Measurements from ENCODE around the gene PARPBP.
"Not testable (repeated sequence)": the region's sequence is repeated elsewhere in the genome, so short reads cannot be mapped to it uniquely, and the experiment has no call there.

The PARPBP gene

GRCh38 chr12:102119674-102120563 is at the start of gene PARPBP, which contains the start of gene NUP37:
Gene PARPBP, plus strand, starts transcription at chr12:102120183. Its CDS starts 3,706 bp downstream, at chr12:102123889.
Gene NUP37, minus strand, starts transcription at chr12:102120114. Its CDS starts 1,596 bp downstream, at chr12:102118518.
- peak; percentile 94 for DNase-seq (ENCODE audit: low spot score)

DNA sequence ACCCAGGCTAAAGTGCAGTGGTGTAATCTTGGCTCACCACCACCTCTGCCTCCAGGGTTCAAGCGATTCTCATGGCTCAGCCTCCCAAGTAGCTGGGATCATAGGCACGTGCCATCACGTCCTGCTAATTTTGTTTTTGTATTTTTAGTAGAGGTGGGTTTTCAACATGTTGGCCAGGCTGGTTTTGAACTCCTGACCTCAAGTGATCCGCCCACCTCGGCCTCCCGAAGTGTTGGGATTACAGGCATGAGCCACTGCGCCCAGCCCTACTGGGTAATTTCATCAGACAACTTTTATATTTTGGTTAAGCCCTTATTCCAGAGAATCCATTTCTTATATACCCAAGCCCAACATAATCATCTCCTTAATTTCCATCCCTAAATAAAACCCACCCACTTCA is 47.9 kb upstream of the PARPBP start:
- not testable (repeated sequence) for DNase-seq (ENCODE audit: low spot score)

GRCh38 chr12:102080842-102081241 is 39.1 kb upstream of the PARPBP start:
- DNase-seq (ENCODE audit: low spot score): no peak

DNA sequence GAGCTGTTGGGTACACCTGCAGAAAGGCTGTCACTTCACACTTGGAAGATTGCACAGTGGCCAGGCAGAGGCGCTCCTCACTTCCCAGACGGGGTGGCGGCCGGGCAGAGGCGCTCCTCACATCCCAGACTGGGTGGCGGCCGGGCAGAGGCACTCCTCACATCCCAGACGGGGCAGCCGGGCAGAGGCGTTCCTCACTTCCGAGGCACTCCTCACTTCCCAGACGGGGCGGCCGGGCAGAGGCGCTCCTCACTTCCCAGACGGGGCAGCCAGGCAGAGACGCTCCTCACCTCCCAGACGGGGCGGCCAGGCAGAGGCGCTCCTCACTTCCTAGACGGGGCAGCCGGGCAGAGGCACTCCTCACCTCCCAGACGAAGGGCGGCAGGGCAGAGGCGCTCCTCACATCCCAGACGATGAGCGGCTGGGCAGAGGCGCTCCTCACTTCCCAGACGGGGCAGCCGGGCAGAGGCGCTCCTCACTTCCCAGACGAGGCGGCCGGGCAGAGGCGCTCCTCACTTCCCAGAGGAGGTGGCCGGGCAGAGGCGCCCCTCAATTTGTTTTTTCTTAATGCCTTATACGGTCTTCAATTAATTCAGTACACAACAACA is 30.7 kb upstream of the PARPBP start:
- not testable (repeated sequence) for DNase-seq (ENCODE audit: low spot score)

DNA sequence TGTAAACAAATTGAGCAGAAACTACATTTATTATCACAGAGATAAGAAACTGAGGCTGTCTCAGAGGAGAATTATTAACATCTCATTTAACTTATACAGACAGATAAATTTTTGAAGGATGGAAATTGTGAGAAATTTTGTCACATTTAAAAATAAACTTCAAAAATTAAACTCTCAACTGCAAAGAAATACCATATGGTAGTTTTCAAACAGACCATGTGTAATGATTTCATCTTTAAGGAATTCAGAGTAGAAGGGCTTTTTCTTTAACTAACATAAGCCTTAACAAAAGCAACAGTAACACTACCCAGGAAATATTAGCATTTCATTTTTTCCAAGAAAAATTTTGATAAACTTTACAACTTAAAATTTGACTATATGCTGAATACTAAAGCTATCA is 26.7 kb upstream of the PARPBP start:
- DNase-seq (ENCODE audit: low spot score): peak; percentile 47

DNA sequence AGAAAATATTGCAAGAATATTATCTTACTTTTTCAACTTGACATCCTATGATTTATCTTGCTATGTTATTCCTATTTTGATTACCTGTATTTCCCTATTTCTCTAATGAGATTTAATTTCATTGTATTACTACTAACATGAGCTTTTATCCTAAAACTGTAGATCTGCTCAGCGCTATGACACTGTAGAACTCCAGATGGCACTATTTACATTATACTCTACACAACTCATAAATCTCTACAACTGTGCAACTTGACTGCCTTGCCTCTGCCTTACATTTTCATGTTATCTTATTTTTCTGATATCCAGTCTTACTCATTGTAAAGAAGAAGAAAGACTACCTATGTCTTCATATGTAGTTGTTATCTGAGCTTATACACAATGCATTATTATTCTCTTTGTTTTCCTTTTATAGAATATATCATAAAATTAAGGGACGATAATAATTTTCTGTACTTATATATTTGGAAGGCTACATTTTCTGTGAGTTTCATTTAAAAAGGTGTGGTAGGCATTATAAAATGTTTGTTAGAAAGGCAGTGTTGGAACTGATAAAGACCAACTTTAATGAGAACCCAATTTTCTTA is 24.2 kb upstream of the PARPBP start:
- peak; percentile 13 for DNase-seq (ENCODE audit: low spot score)

DNA sequence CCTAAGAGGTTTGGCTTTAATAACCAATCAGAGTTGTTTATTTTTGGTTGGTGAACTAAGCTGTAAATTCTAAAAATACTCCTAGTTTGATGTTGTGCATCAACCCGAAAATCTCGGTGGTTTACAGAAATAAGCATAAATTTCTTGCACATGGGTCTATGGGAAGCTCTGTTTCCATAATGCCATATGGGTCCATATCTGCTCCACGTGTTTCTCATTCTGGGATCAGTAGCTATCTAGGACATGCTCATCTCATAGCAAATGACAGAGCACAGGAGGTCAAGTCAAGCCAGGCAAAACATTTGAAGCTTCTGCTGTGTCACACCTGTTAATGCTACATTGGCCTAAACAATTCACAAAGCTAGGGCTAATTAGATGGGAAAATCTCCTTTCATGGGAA is 23.1 kb upstream of the PARPBP start:
- DNase-seq (ENCODE audit: low spot score): no peak

DNA sequence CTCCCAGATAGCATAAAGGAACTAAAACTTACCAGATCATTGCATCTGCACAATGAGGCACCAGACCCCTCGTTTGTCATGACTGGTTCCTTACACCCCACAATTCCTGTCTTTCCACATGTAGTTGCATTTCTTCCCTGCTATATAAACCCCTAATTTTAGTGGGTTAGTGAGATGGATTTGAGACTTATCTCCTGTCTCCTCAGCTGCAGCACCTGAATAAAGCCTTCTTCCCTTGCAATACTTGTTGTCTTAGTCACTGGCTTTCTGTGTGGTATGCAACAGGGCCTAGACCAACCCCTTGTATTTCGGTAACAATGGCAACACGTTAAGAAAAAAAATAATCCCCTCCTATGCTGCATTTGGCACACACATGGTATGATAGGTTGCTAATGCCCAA is 13.1 kb upstream of the PARPBP start:
- no peak for DNase-seq (ENCODE audit: low spot score)

- no peak for DNase-seq (ENCODE audit: low spot score)
Measured at GRCh38 chr12:102107970-102108369, 12.0 kb upstream of the PARPBP start.

DNA sequence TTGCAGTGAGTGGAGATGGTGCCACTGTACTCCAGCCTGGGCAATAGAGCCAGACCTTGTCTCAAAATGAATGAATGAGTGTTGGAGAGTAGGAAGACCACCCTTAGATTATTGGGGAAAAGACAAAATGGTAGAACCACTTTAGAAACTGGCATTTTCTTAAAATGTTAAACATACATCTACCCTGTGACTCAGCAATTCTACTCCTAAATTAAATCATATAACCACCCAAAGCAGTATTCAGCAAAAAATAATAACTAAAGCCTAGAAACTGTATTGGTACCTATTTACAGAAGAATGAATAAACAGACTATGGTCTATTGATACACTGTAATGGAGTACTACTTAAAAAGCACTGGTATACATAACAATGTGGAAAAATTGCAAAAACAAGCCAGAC is 9.2 kb upstream of the PARPBP start:
- DNase-seq (ENCODE audit: low spot score): no peak

- DNase-seq (ENCODE audit: low spot score): no peak
Measured at GRCh38 chr12:102114212-102114611, 5.8 kb upstream of the PARPBP start.

DNA sequence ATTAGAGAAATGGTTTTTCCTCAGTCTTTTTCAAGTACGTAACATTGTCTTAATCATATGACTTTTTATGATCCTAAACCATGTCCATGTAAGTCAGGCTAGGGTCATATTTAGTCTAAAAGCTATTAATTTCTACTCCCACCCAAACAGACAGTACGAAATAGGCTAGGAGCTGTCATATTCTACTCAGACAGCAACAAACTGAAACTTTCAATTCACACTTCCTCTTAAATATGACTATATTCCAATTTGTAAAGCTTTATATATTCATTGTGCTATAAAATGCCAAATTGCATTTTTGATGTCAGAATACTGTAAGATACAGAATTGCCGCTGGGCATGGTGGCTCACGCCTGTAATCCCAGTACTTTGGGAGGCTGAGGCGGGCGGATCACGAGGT is 3.6 kb upstream of the PARPBP start:
- no peak for DNase-seq (ENCODE audit: low spot score)

DNA sequence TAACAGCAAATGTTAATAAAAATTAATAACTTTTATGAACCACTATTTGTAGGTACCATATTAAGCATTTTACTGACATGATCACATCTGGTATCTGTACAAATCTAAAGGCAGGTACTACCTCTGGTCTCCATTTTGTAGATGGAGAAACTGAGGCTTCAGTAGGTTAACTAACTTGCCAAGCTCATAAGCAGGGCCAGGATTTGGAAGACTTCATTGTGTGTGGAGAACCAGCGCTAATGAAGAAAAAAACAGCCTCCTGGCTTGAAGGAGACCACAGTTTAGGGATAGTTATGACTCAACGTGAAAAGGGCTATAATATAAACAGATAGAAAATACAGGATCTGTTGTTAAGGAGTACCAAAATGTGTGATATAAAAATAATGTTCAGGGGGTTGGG is 1.1 kb upstream of the PARPBP start:
- DNase-seq (ENCODE audit: low spot score): peak; percentile 7

GRCh38 chr12:102120564-102120873 is 536 bp downstream of the PARPBP start:
- DNase-seq (ENCODE audit: low spot score): no peak

- peak; percentile 38 for DNase-seq (ENCODE audit: low spot score)
Measured at GRCh38 chr12:102120886-102121285, 903 bp downstream of the PARPBP start.

- DNase-seq (ENCODE audit: low spot score): not testable (repeated sequence)
Measured at GRCh38 chr12:102121328-102121727, 1.3 kb downstream of the PARPBP start.

GRCh38 chr12:102130720-102131119 is 10.7 kb downstream of the PARPBP start:
- DNase-seq (ENCODE audit: low spot score): not testable (repeated sequence)

- DNase-seq (ENCODE audit: low spot score): not testable (repeated sequence)
Measured at GRCh38 chr12:102131442-102131841, 11.5 kb downstream of the PARPBP start.

DNA sequence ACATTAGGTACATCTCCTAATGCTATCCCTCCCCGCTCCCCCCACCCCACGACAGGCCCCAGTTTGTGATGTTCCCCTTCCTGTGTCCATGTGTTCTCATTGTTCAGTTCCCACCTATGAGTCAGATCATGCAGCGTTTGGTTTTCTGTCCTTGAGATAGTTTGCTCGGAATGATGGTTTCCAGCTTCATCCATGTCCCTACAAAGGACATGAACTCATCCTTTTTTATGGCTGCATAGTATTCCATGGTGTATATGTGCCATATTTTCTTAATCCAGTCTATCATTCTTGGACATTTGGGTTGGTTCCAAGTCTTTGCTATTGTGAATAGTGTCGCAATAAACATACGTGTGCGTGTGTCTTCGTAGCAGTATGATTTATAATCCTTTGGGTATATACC is 17.6 kb downstream of the PARPBP start:
- DNase-seq (ENCODE audit: low spot score): not testable (repeated sequence)

DNA sequence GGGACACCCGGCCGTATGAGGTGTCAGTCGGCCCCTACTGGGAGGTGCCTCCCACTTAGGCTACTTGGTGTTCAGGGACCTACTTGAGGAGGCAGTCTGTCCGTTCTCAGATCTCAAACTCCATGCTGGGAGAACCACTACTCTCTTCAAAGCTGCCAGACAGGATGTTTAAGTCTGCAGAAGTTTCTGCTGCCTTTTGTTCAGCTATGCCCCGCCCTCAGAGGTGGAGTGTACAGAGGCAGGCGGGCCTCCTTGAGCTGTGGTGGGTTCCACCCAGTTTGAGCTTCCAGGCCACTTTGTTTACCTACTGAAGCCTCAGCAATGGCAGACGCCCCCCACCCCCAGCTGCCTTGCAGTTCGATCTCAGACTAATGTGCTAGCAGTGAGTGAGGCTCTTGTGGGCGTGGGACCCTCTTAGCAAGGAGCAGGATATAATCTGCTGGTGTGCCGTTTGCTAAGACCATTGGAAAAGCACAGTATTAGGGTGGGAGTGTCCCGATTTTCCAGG is 22.9 kb downstream of the PARPBP start:
- DNase-seq (ENCODE audit: low spot score): not testable (repeated sequence)

- no peak for DNase-seq (ENCODE audit: low spot score)
Measured at GRCh38 chr12:102144221-102144620, 24.2 kb downstream of the PARPBP start.

DNA sequence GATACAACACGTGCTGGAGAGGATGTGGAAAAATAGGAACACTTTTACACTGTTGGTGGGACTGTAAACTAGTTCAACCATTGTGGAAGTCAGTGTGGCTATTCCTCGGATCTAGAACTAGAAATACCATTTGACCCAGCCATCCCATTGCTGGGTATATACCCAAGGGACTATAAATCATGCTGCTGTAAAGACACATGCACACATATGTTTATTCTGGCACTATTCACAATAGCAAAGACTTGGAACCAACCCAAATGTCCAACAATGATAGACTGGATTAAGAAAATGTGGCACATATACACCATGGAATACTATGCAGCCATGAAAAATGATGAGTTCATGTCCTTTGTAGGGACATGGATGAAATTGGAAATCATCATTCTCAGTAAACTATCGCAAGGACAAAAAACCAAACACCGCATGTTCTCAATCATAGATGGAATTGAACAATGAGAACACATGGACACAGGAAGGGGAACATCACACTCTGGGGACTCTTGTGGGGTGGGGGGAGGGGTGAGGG is 27.1 kb downstream of the PARPBP start:
- not testable (repeated sequence) for DNase-seq (ENCODE audit: low spot score)

DNA sequence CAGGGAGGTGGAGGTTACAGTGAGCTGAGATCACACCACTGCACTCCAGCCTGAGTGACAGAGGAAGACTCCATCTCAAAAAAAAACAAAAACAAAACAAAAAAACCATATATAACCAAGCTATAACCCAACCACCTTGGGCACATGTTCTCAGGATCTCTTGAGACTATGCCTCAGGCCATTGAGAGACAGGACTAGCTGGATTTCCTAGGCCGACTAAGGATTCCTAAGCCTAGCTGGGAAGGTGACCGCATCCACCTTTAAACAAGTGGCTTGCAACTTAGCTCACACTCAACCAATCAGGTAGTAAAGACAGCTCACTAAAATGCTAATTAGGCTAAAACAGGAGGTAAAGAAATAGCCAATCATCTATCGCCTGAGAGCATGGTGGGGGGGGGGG is 35.2 kb downstream of the PARPBP start:
- not testable (repeated sequence) for DNase-seq (ENCODE audit: low spot score)
